ENCODE results near the gene NHS.
"Not testable (repeated sequence)": the region's sequence is repeated elsewhere in the genome, so short reads cannot be mapped to it uniquely, and the experiment has no call there.

Gene NHS

GRCh38 chrX:17475449-17476217, 100.6 kb downstream of the NHS start:
- no peaks in the 10 kb centered on the region for H3K36me3 Mint-ChIP-seq
- no peaks in the 10 kb centered on the region for H3K27me3 Mint-ChIP-seq
- CTCF ChIA-PET, result no interaction called here
- H3K9me3 Mint-ChIP-seq, result no peaks in the 10 kb centered on the region
- no peaks in the 10 kb centered on the region for H3K4me1 Mint-ChIP-seq
- DNase-seq, result no peak
- H3K4me3 Mint-ChIP-seq, result no peak overlapping the region
- no peak overlapping the region for H3K27ac Mint-ChIP-seq

GRCh38 chrX:17476411-17476810, 101.4 kb downstream of the NHS start:
- Mint-ChIP-seq H3K27me3 (no peaks in the 10 kb centered on the region), H3K27ac (no peak overlapping the region)
- CTCF ChIA-PET, result no interaction called here

GRCh38 chrX:17481086-17481485, 106.1 kb downstream of the NHS start:
- H3K27ac Mint-ChIP-seq, result no peak overlapping the region
- H3K36me3 Mint-ChIP-seq, result no peaks in the 10 kb centered on the region
- no peaks in the 10 kb centered on the region for H3K4me1 Mint-ChIP-seq
- no peak overlapping the region for H3K4me3 Mint-ChIP-seq
- CTCF ChIA-PET, result no interaction called here
- no peak for DNase-seq
- no peaks in the 10 kb centered on the region for H3K9me3 Mint-ChIP-seq
- H3K27me3 Mint-ChIP-seq, result no peaks in the 10 kb centered on the region

More at GRCh38 chrX:17476411-17476810, 101.4 kb downstream of the NHS start:
- Mint-ChIP-seq H3K36me3 (no peaks in the 10 kb centered on the region), H3K9me3 (no peaks in the 10 kb centered on the region), H3K4me3 (no peak overlapping the region), H3K4me1 (no peaks in the 10 kb centered on the region)
- DNase-seq, result no peak

GRCh38 chrX:17484592-17484991, 109.6 kb downstream of the NHS start:
- CTCF ChIA-PET, result no interaction called here
- Mint-ChIP-seq H3K4me1 (no peaks in the 10 kb centered on the region), H3K27me3 (no peaks in the 10 kb centered on the region), H3K36me3 (no peaks in the 10 kb centered on the region), H3K4me3 (no peak overlapping the region), H3K27ac (no peak overlapping the region), H3K9me3 (no peaks in the 10 kb centered on the region)
- no peak for DNase-seq

- CTCF ChIA-PET, result no interaction called here
- no peak overlapping the region for H3K27ac Mint-ChIP-seq
- no peaks in the 10 kb centered on the region for H3K36me3 Mint-ChIP-seq
- no peak overlapping the region for H3K4me3 Mint-ChIP-seq
- no peaks in the 10 kb centered on the region for H3K4me1 Mint-ChIP-seq
- DNase-seq, result no peak
- no peaks in the 10 kb centered on the region for H3K9me3 Mint-ChIP-seq
- H3K27me3 Mint-ChIP-seq, result no peaks in the 10 kb centered on the region
Observed at GRCh38 chrX:17485391-17485790, 110.4 kb downstream of the NHS start.

GRCh38 chrX:17488036-17488435, 113.0 kb downstream of the NHS start:
- Mint-ChIP-seq H3K27me3 (no peaks in the 10 kb centered on the region), H3K4me1 (no peaks in the 10 kb centered on the region), H3K27ac (no peak overlapping the region), H3K4me3 (no peak overlapping the region), H3K9me3 (no peaks in the 10 kb centered on the region), H3K36me3 (no peaks in the 10 kb centered on the region)
- CTCF ChIA-PET, result no interaction called here
- DNase-seq, result no peak

GRCh38 chrX:17494216-17494615, 119.2 kb downstream of the NHS start:
- H3K9me3 Mint-ChIP-seq, result no peaks in the 10 kb centered on the region
- no peak overlapping the region for H3K4me3 Mint-ChIP-seq
- H3K4me1 Mint-ChIP-seq, result no peaks in the 10 kb centered on the region
- CTCF ChIA-PET, result no interaction called here
- no peak overlapping the region for H3K27ac Mint-ChIP-seq
- H3K36me3 Mint-ChIP-seq, result no peaks in the 10 kb centered on the region
- H3K27me3 Mint-ChIP-seq, result no peaks in the 10 kb centered on the region
- no peak for DNase-seq

GRCh38 chrX:17495052-17495451, 120.1 kb downstream of the NHS start:
- CTCF ChIA-PET, result no interaction called here
- no peak overlapping the region for H3K4me3 Mint-ChIP-seq
- no peak for DNase-seq
- no peaks in the 10 kb centered on the region for H3K9me3 Mint-ChIP-seq
- H3K27me3 Mint-ChIP-seq, result no peaks in the 10 kb centered on the region
- no peaks in the 10 kb centered on the region for H3K36me3 Mint-ChIP-seq
- H3K4me1 Mint-ChIP-seq, result no peaks in the 10 kb centered on the region
- H3K27ac Mint-ChIP-seq, result no peak overlapping the region

GRCh38 chrX:17496407-17496806, 121.4 kb downstream of the NHS start:
- Mint-ChIP-seq H3K4me3 (no peak overlapping the region), H3K4me1 (no peaks in the 10 kb centered on the region), H3K27ac (no peak overlapping the region), H3K9me3 (no peaks in the 10 kb centered on the region), H3K36me3 (no peaks in the 10 kb centered on the region), H3K27me3 (no peaks in the 10 kb centered on the region)
- no peak for DNase-seq
- CTCF ChIA-PET, result no interaction called here

- Mint-ChIP-seq H3K4me1 (no peaks in the 10 kb centered on the region), H3K4me3 (no peak overlapping the region), H3K36me3 (no peaks in the 10 kb centered on the region), H3K27me3 (no peaks in the 10 kb centered on the region), H3K9me3 (no peaks in the 10 kb centered on the region), H3K27ac (no peak overlapping the region)
- CTCF ChIA-PET, result no interaction called here
- no peak for DNase-seq
Observed at GRCh38 chrX:17497193-17497592, 122.2 kb downstream of the NHS start.

- Mint-ChIP-seq H3K4me3 (no peak overlapping the region), H3K27me3 (no peaks in the 10 kb centered on the region)
- CTCF ChIA-PET, result interaction anchor here (1.2 kb wide), 1 partner anchor 21 kb away, joined by 3 read pairs; no protein-coding TSS in a partner anchor
Observed at GRCh38 chrX:17499512-17499911, 124.5 kb downstream of the NHS start.

GRCh38 chrX:17500145-17500579, 125.2 kb downstream of the NHS start:
- Mint-ChIP-seq H3K27me3 (no peaks in the 10 kb centered on the region), H3K36me3 (no peaks in the 10 kb centered on the region), H3K9me3 (no peaks in the 10 kb centered on the region), H3K4me3 (no peak overlapping the region), H3K27ac (no peak overlapping the region), H3K4me1 (no peaks in the 10 kb centered on the region)
- no peak for DNase-seq
- CTCF ChIA-PET, result interaction anchor here (1.2 kb wide), 1 partner anchor 20 kb away, joined by 3 read pairs; no protein-coding TSS in a partner anchor

More at GRCh38 chrX:17499512-17499911, 124.5 kb downstream of the NHS start:
- DNase-seq, result no peak
- Mint-ChIP-seq H3K4me1 (no peaks in the 10 kb centered on the region), H3K9me3 (no peaks in the 10 kb centered on the region), H3K27ac (no peak overlapping the region), H3K36me3 (no peaks in the 10 kb centered on the region)

- Mint-ChIP-seq H3K36me3 (no peaks in the 10 kb centered on the region), H3K9me3 (no peaks in the 10 kb centered on the region), H3K27ac (no peak overlapping the region), H3K4me1 (no peaks in the 10 kb centered on the region), H3K4me3 (no peak overlapping the region), H3K27me3 (no peaks in the 10 kb centered on the region)
- DNase-seq, result no peak
- CTCF ChIA-PET, result no interaction called here
Observed at GRCh38 chrX:17501746-17502145, 126.7 kb downstream of the NHS start.

- DNase-seq, H3K9me3 Mint-ChIP-seq, H3K36me3 Mint-ChIP-seq, H3K4me1 Mint-ChIP-seq, H3K27ac Mint-ChIP-seq, H3K27me3 Mint-ChIP-seq, H3K4me3 Mint-ChIP-seq, CTCF ChIA-PET: not testable (repeated sequence)
Observed at GRCh38 chrX:17506352-17506751, 131.4 kb downstream of the NHS start.

GRCh38 chrX:17511556-17511955, 136.6 kb downstream of the NHS start:
- no peaks in the 10 kb centered on the region for H3K27me3 Mint-ChIP-seq
- no peak overlapping the region for H3K4me3 Mint-ChIP-seq
- DNase-seq, result no peak
- H3K4me1 Mint-ChIP-seq, result no peaks in the 10 kb centered on the region
- H3K27ac Mint-ChIP-seq, result no peak overlapping the region
- CTCF ChIA-PET, result no interaction called here
- no peaks in the 10 kb centered on the region for H3K36me3 Mint-ChIP-seq
- peaks cover 3% of the 10 kb centered on the region for H3K9me3 Mint-ChIP-seq

All from activated naive CD4-positive, alpha-beta T cell treated with anti-CD3 and anti-CD28 coated beads, Interleukin-2, amount 10 ng/mL, durations not matched to agents 7 days and 5 days (primary cell).